Trophoblast cell (in vitro differentiated cells and primary cell): Measurements from ENCODE around the gene AHNAK.
A peak's percentile ranks its signal among the peaks of the same experiment; 100 is the strongest.
"Not testable (repeated sequence)": the region's sequence is repeated elsewhere in the genome, so short reads cannot be mapped to it uniquely, and the experiment has no call there.

ENCODE experiments used
- DNase-seq, 2 donors: peaks; one replicate each; pipeline ENCODE4 v3.0.0-alpha.2; 2016
- H2AFZ ChIP-seq: 2 replicates; pipeline ENCODE4 v1.6.1; 2013; ENCODE audit warnings: low read length, moderate library complexity, mild to moderate bottlenecking; ENCODE audit not compliant: insufficient read depth, poor library complexity
- H2AK5ac ChIP-seq: 2 replicates; pipeline ENCODE4 v1.6.1; 2013; ENCODE audit warnings: mild to moderate bottlenecking, low read length
- H2BK120ac ChIP-seq: 2 replicates; pipeline ENCODE4 v1.6.1; 2013; ENCODE audit warnings: low read length, mild to moderate bottlenecking, moderate library complexity; ENCODE audit not compliant: insufficient read depth, poor library complexity
- H2BK12ac ChIP-seq: 2 replicates; pipeline ENCODE4 v1.6.1; 2013; ENCODE audit warnings: mild to moderate bottlenecking, low read length, moderate library complexity
- H2BK5ac ChIP-seq: 2 replicates; pipeline ENCODE4 v1.6.1; 2013; ENCODE audit warnings: low read length, low read depth, moderate library complexity, mild to moderate bottlenecking; ENCODE audit not compliant: poor library complexity
- H3K14ac ChIP-seq: 2 replicates; pipeline ENCODE4 v1.6.1; 2013; ENCODE audit warnings: mild to moderate bottlenecking, low read length
- H3K18ac ChIP-seq: 2 replicates; pipeline ENCODE4 v1.6.1; 2013; ENCODE audit warnings: mild to moderate bottlenecking, low read length
- H3K23ac ChIP-seq: 2 replicates; pipeline ENCODE4 v1.6.1; 2013; ENCODE audit warnings: low read length
- H3K27ac ChIP-seq: 2 replicates; pipeline ENCODE4 v1.5.1; 2013; ENCODE audit warnings: low read depth, mild to moderate bottlenecking, inconsistent platforms, low read length, moderate library complexity
- H3K27me3 ChIP-seq: 2 replicates; pipeline ENCODE4 v1.6.1; 2013; ENCODE audit warnings: inconsistent platforms, mild to moderate bottlenecking, low read length, moderate library complexity; ENCODE audit not compliant: insufficient read depth
- H3K36me3 ChIP-seq, 2 experiments: 1 replicate in 1 of 2; 2 replicates in 1 of 2; pipeline ENCODE4 v1.6.1; 2013; ENCODE audit warnings: low read length in 2 of 2, mild to moderate bottlenecking in 2 of 2, moderate library complexity in 1 of 2; ENCODE audit not compliant: insufficient read depth in 2 of 2, control insufficient read depth in 1 of 2
- H3K4ac ChIP-seq: 2 replicates; pipeline ENCODE4 v1.6.1; 2013; ENCODE audit warnings: low read depth, mild to moderate bottlenecking, low read length, moderate library complexity
- H3K4me1 ChIP-seq, 2 experiments: 1 replicate in 1 of 2; 2 replicates in 1 of 2; pipeline ENCODE4 v1.6.1; 2013; ENCODE audit warnings: low read length in 2 of 2, mild to moderate bottlenecking in 2 of 2, moderate library complexity in 1 of 2; ENCODE audit not compliant: insufficient read depth in 2 of 2, control insufficient read depth in 1 of 2
- H3K4me2 ChIP-seq: 2 replicates; pipeline ENCODE4 v1.6.1; 2013; ENCODE audit warnings: inconsistent platforms, mild to moderate bottlenecking, low read length, moderate library complexity
- H3K4me3 ChIP-seq: 2 replicates; pipeline ENCODE4 v1.5.1; 2013; ENCODE audit warnings: mild to moderate bottlenecking, low read depth, low read length, inconsistent platforms
- H3K79me1 ChIP-seq: one replicate; pipeline ENCODE4 v1.6.1; 2013; ENCODE audit warnings: low read length
- H3K79me2 ChIP-seq: 2 replicates; pipeline ENCODE4 v1.6.1; 2013; ENCODE audit warnings: low read length, mild to moderate bottlenecking; ENCODE audit not compliant: control insufficient read depth, insufficient read depth, poor library complexity
- H3K9ac ChIP-seq: 2 replicates; pipeline ENCODE4 v1.6.1; 2013; ENCODE audit warnings: mild to moderate bottlenecking, low read length
- H3K9me3 ChIP-seq: 2 replicates; pipeline ENCODE4 v1.6.1; 2013; ENCODE audit warnings: low read depth, mild to moderate bottlenecking, control low read depth, inconsistent platforms, low read length; ENCODE audit not compliant: insufficient read depth
- H4K12ac ChIP-seq: 2 replicates; pipeline ENCODE4 v1.6.1; 2013; ENCODE audit warnings: low read depth, mild to moderate bottlenecking, low read length, moderate library complexity
- H4K8ac ChIP-seq: 2 replicates; pipeline ENCODE4 v1.6.1; 2013; ENCODE audit warnings: low read depth, mild to moderate bottlenecking, low read length, moderate library complexity
- H4K91ac ChIP-seq: one replicate; pipeline ENCODE4 v1.6.1; 2013; ENCODE audit warnings: low read depth, mild to moderate bottlenecking, low read length, moderate library complexity
- WGBS: extraction: QIAGEN DNeasy Blood & Tissue Kit; methylation state at CpG from one replicate; pipeline ENCODE4 v1.1.7; 2013; ENCODE audit warnings: missing lambda C conversion rate; ENCODE audit not compliant: insufficient read length, insufficient coverage; ENCODE audit errors: extremely low coverage; 5-methylcytosine and 5-hydroxymethylcytosine counted together

The AHNAK gene

DNA sequence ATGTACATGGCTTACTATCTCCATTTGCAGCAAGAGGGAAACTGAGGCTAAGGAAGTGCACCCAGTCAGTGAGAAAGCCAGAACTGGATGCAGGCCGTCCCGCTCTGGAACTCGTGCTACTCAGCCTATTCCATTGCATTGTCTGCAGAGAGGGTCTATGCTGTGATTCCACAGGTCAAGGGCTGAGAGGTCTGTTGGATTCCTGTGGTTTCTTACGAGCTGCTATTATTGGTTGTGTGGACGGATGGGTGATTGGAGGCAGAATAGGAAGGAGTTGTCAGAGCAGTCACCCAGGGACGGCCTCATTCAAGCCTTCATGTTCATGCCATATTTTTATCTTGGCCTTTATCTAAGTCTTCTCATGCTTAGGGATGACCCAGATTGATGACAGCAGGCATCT is 94.3 kb downstream of the AHNAK start:
- peak overlapping the region; percentile 45 for H2BK12ac ChIP-seq
- H3K23ac ChIP-seq, result no peak overlapping the region
- no peak overlapping the region for H3K4me2 ChIP-seq
- DNase-seq, result no peak
- no peak overlapping the region for H3K27ac ChIP-seq
- no peak overlapping the region for H4K12ac ChIP-seq
- no peak overlapping the region for H2AFZ ChIP-seq
- H3K14ac ChIP-seq, result peak overlapping the region; percentile 56
- H2AK5ac ChIP-seq, result no peak overlapping the region
- no peak overlapping the region for H3K4ac ChIP-seq
- H3K27me3 ChIP-seq, result no peaks in the 10 kb centered on the region
- peaks cover 5% of the 10 kb centered on the region for H3K79me1 ChIP-seq
- H2BK5ac ChIP-seq, result no peak overlapping the region
- no peak overlapping the region for H3K9ac ChIP-seq
- H3K4me1 ChIP-seq, result peaks cover 11 to 13% of the 10 kb centered on the region in 2 experiments
- H4K91ac ChIP-seq, result no peak overlapping the region
- H3K18ac ChIP-seq, result no peak overlapping the region
- no peaks in the 10 kb centered on the region for H3K79me2 ChIP-seq
- peaks cover 2% of the 10 kb centered on the region for H3K9me3 ChIP-seq
- H4K8ac ChIP-seq, result no peak overlapping the region
- H3K36me3 ChIP-seq, result no peaks in the 10 kb centered on the region
- no peak overlapping the region for H3K4me3 ChIP-seq
- no peak overlapping the region for H2BK120ac ChIP-seq
- no CpG with 5 or more reads among the region's 6 CpGs for WGBS

DNA sequence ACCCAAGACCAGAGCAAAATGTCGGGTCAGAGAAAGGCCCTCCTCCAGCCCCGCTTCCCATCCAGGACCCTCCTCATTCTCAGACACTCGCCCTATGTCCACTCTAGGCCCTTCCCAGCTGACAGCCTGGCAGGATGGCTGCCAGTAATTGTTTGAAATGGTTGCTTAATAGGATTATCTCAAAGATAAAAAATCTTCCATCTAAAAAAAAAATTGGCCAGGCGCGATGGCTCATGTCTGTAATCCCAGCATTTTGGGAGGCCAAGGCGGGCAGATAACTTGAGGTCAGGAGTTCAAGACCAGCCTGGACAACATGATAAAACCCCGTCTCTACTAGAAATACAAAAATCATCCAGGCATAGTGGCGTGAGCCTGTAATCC is 95.4 kb downstream of the AHNAK start:
- Histone ChIP-seq H3K4me1 (peaks cover 11% of the 10 kb centered on the region in 2 experiments), H3K9ac (no peak overlapping the region), H3K79me2 (no peaks in the 10 kb centered on the region), H3K79me1 (peaks cover 5% of the 10 kb centered on the region), H3K9me3 (peaks cover 2% of the 10 kb centered on the region), H2AFZ (no peak overlapping the region), H3K18ac (no peak overlapping the region), H3K27ac (no peak overlapping the region), H3K23ac (no peak overlapping the region), H3K36me3 (no peaks in the 10 kb centered on the region), H2BK5ac (no peak overlapping the region), H2BK12ac (no peak overlapping the region), H4K8ac (no peak overlapping the region), H2AK5ac (no peak overlapping the region), H3K14ac (no peak overlapping the region), H4K12ac (no peak overlapping the region), H3K4me2 (no peak overlapping the region), H3K4ac (no peak overlapping the region), H3K27me3 (no peaks in the 10 kb centered on the region), H3K4me3 (no peak overlapping the region), H4K91ac (no peak overlapping the region), H2BK120ac (no peak overlapping the region)
- no peak for DNase-seq
- WGBS, result no CpG with 5 or more reads among the region's 8 CpGs

GRCh38 chr11:62450543-62451240 is 95.9 kb downstream of the AHNAK start:
- Histone ChIP-seq H3K79me1 (peaks cover 5% of the 10 kb centered on the region), H4K8ac (no peak overlapping the region), H3K4me1 (peaks cover 11% of the 10 kb centered on the region in 2 experiments), H4K91ac (no peak overlapping the region), H4K12ac (no peak overlapping the region), H3K18ac (no peak overlapping the region), H2BK5ac (no peak overlapping the region), H3K27me3 (no peaks in the 10 kb centered on the region), H3K27ac (no peak overlapping the region), H2AK5ac (no peak overlapping the region), H3K9ac (no peak overlapping the region), H3K23ac (no peak overlapping the region), H2BK120ac (no peak overlapping the region), H3K4ac (no peak overlapping the region), H2BK12ac (no peak overlapping the region), H3K14ac (no peak overlapping the region), H3K9me3 (no peaks in the 10 kb centered on the region), H3K36me3 (no peaks in the 10 kb centered on the region), H3K79me2 (no peaks in the 10 kb centered on the region), H3K4me2 (no peak overlapping the region), H3K4me3 (no peak overlapping the region), H2AFZ (no peak overlapping the region)
- no CpG with 5 or more reads among the region's 15 CpGs for WGBS
- no peak for DNase-seq

DNA sequence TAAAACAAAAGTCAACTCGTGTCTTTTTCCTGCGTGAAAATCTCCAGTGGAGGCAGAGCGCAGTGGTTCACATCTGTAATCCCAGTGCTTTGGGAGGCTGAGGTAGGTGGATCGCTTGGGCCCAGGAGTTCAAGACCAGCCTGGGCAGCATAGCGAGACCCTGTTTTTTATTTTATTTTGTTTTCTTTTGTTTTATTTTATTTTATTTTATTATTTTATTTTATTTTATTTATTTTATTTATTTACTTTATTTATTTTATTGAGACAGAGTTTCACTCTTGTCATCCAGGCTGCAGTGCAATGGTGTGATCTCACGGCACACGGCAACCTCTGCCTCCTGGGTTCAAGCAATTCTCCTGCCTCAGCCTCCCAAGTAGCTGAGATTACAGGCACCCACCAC is 96.7 kb downstream of the AHNAK start:
- H3K79me1 ChIP-seq, result not testable (repeated sequence)

More for the DNA sequence above, 96.7 kb downstream of the AHNAK start:
- not testable (repeated sequence) for H3K4me2 ChIP-seq, H3K36me3 ChIP-seq, H2AFZ ChIP-seq, H3K9ac ChIP-seq, H2BK12ac ChIP-seq, H3K27me3 ChIP-seq, H2BK120ac ChIP-seq, H3K18ac ChIP-seq, H3K79me2 ChIP-seq, H3K4ac ChIP-seq, H2BK5ac ChIP-seq, H3K27ac ChIP-seq, H4K8ac ChIP-seq, H4K91ac ChIP-seq, H4K12ac ChIP-seq, H3K4me3 ChIP-seq, H3K23ac ChIP-seq, H3K9me3 ChIP-seq, H2AK5ac ChIP-seq, DNase-seq, H3K14ac ChIP-seq
- WGBS, result no CpG with 5 or more reads among the region's 7 CpGs
- H3K4me1 ChIP-seq, result peaks cover 11% of the 10 kb centered on the region in 2 experiments
